GM12878 (cell line): ENCODE results near the gene APOH.

Experiments
- ATF7 ChIP-seq: fragments of 450-650 bp; IDR thresholded peaks from 2 replicates; pipeline ENCODE4 v1.6.1; 2016; ENCODE audit warnings: low read depth, mild to moderate bottlenecking
- CBX3 ChIP-seq: fragments of 200-600 bp; sonication (generic); IDR thresholded peaks from 2 replicates; pipeline ENCODE4 v1.6.1; 2016; ENCODE audit warnings: low read depth, borderline replicate concordance
- JUND ChIP-seq: IDR thresholded peaks from 2 replicates; pipeline ENCODE4 v1.6.1; 2012; ENCODE audit warnings: low read depth, mild to moderate bottlenecking, low read length, improper control_type of control experiment, moderate library complexity
- NBN ChIP-seq: fragments of 450-650 bp; IDR thresholded peaks from 2 replicates; pipeline ENCODE4 v1.6.1; 2016
- TF ChIP-seq, protein P1 (sequence below): fragments of 450-650 bp; formaldehyde crosslinking; IDR thresholded peaks from 2 replicates; pipeline ENCODE4 v1.4.0; 2022; ENCODE audit warnings: mild to moderate bottlenecking, moderate library complexity
- TF ChIP-seq, protein P2 (sequence below): IDR thresholded peaks from 2 replicates; pipeline ENCODE4 v1.6.1; 2012; ENCODE audit warnings: low read depth, low read length, improper control_type of control experiment

DNA sequence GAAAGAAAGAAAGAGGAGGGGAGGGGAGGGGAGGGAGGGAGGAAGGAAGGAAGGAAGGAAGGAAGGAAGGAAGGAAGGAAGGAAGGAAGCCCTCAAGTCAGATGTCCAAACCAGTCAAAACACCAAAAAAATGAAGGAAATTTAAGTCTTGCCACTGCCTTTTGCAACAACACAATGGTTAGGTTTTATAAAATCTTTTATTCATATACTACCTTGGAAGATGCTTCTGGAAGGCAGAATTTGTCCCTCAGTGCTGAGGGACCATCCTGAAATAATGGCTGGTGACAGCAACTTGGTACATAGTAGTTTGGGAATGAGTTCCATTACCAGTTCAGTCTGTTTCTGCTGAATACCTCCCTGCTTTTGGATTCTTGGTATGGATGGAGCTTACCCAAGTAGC lies 7.9 kb downstream of the APOH start:
- no peak for TF ChIP-seq ATF7
- TF ChIP-seq CBX3, result no peak
- TF ChIP-seq, protein P1, sequence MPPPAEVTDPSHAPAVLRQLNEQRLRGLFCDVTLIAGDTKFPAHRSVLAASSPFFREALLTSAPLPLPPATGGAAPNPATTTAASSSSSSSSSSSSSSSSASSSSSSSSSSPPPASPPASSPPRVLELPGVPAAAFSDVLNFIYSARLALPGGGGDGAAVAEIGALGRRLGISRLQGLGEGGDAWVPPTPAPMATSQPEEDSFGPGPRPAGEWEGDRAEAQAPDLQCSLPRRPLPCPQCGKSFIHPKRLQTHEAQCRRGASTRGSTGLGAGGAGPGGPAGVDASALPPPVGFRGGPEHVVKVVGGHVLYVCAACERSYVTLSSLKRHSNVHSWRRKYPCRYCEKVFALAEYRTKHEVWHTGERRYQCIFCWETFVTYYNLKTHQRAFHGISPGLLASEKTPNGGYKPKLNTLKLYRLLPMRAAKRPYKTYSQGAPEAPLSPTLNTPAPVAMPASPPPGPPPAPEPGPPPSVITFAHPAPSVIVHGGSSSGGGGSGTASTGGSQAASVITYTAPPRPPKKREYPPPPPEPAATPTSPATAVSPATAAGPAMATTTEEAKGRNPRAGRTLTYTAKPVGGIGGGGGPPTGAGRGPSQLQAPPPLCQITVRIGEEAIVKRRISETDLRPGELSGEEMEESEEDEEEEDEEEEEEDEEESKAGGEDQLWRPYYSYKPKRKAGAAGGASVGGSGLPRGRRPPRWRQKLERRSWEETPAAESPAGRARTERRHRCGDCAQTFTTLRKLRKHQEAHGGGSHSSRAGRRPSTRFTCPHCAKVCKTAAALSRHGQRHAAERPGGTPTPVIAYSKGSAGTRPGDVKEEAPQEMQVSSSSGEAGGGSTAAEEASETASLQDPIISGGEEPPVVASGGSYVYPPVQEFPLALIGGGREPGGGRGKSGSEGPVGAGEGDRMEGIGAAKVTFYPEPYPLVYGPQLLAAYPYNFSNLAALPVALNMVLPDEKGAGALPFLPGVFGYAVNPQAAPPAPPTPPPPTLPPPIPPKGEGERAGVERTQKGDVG (CRISPR knock-in tag), result no peak
- no peak for TF ChIP-seq NBN
- TF ChIP-seq, protein P2, sequence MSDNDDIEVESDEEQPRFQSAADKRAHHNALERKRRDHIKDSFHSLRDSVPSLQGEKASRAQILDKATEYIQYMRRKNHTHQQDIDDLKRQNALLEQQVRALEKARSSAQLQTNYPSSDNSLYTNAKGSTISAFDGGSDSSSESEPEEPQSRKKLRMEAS, result no peak
- TF ChIP-seq JUND, result no peak
